HUES6 (cell line): Measurements from ENCODE around the gene SPECC1.
"Not testable (repeated sequence)": the region's sequence is repeated elsewhere in the genome, so short reads cannot be mapped to it uniquely, and the experiment has no call there.

Source experiments
- H3K27ac ChIP-seq: 2 replicates; pipeline ENCODE4 v1.7.0; 2013; ENCODE audit warnings: low read depth, mild to moderate bottlenecking, low read length, inconsistent platforms
- H3K27me3 ChIP-seq: 2 replicates; pipeline ENCODE4 v1.6.1; 2013; ENCODE audit warnings: low read length; ENCODE audit not compliant: control insufficient read depth, insufficient read depth
- H3K36me3 ChIP-seq: 2 replicates; pipeline ENCODE4 v1.6.1; 2013; ENCODE audit warnings: low read length; ENCODE audit not compliant: control insufficient read depth, insufficient read depth
- H3K4me1 ChIP-seq: 2 replicates; pipeline ENCODE4 v1.6.1; 2013; ENCODE audit warnings: low read length; ENCODE audit not compliant: control insufficient read depth, insufficient read depth
- H3K4me3 ChIP-seq: 2 replicates; pipeline ENCODE4 v1.5.1; 2013; ENCODE audit warnings: low read depth, low read length
- H3K9ac ChIP-seq: one replicate; pipeline ENCODE4 v1.6.1; 2013; ENCODE audit warnings: mild to moderate bottlenecking, low read length
- H3K9me3 ChIP-seq: 2 replicates; pipeline ENCODE4 v1.6.1; 2013; ENCODE audit warnings: low read depth, low read length; ENCODE audit not compliant: control insufficient read depth, insufficient read depth

Gene SPECC1

DNA sequence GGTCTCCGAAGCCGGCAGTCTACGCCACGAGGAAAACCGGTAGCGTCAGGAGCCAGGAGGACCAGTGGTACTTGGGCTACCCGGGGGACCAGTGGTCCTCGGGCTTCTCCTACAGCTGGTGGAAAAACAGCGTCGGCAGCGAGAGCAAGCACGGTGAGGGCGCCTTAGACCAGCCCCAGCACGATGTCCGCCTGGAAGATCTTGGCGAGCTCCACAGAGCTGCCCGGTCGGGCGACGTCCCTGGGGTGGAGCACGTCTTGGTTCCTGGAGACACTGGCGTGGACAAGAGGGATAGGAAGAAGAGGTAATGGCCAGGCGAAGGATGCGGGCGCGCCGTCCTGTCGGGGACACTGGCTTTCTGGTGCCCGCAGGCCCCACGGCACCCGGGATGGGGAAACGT, 312.2 kb downstream of the SPECC1 start:
- not testable (repeated sequence) for H3K27ac ChIP-seq, H3K9ac ChIP-seq, H3K27me3 ChIP-seq, H3K4me3 ChIP-seq, H3K4me1 ChIP-seq, H3K9me3 ChIP-seq, H3K36me3 ChIP-seq

DNA sequence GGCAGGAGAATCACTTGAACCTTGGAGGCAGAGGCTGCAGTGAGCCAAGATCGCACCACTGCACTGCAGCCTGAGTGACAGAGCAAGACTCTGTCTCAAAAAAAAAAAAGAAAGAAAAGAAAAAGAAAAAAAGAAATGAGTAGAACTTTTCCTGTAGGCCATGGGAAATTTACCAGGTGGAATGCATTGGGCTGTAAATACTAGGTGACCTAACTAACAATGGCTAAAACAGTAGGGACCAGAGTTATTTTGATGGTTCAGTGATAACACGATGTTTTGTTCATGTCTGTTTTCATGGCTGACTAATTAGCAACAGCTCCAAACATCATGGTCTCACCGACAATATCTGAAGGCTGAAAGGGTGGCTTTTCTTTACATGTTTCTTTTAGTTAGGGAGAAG, 318.6 kb downstream of the SPECC1 start:
- not testable (repeated sequence) for H3K9me3 ChIP-seq, H3K27ac ChIP-seq, H3K4me3 ChIP-seq, H3K9ac ChIP-seq, H3K36me3 ChIP-seq, H3K27me3 ChIP-seq, H3K4me1 ChIP-seq

DNA sequence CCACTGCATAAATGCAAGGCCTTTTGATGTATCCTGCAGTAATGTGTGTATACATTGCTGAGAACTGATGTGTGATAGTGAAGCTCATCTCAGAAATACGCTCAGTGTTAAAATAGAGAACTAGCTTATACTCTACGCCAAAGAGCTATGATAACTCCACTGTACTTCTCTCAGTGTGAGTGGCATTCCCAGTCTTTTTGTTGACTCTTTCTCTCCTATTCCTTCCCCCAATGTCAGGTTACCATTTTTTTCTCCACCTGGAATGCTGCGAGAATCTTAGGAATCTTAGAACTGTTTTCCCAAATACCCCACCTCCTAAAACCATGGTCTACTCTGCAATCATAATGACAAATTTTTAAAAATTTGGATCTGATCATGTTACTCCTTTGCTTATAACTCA, 342.2 kb downstream of the SPECC1 start:
- not testable (repeated sequence) for H3K4me1 ChIP-seq, H3K27me3 ChIP-seq, H3K27ac ChIP-seq

GRCh38 chr17:20352567-20352966, 343.4 kb downstream of the SPECC1 start:
- H3K27me3 ChIP-seq, H3K9me3 ChIP-seq, H3K4me3 ChIP-seq, H3K4me1 ChIP-seq, H3K36me3 ChIP-seq, H3K9ac ChIP-seq, H3K27ac ChIP-seq: not testable (repeated sequence)

More for the DNA sequence above, 342.2 kb downstream of the SPECC1 start:
- not testable (repeated sequence) for H3K4me3 ChIP-seq, H3K9ac ChIP-seq, H3K36me3 ChIP-seq, H3K9me3 ChIP-seq

DNA sequence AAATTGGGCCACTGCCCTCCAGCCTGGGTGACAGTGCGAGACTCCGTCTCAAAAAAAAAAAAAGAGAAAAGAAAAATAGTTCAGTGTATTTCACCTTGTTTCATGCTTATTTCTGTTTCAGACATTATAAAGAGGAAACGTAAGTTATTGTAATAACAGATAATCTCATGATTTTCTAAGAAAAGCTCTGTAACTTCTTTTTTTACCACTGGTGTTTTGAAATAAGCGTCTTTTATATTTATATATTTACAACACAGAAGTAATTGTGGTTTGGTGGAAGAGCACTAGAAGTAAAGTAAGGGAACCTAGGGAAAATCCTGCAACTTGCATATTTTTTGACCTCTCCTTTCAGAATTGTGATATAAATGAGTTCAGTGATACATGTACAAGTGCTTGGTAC, 354.7 kb downstream of the SPECC1 start:
- not testable (repeated sequence) for H3K9ac ChIP-seq, H3K4me1 ChIP-seq, H3K27ac ChIP-seq, H3K4me3 ChIP-seq, H3K9me3 ChIP-seq, H3K27me3 ChIP-seq, H3K36me3 ChIP-seq
